Fibroblast of lung (primary cell): Measurements from ENCODE around the gene SLC20A1.

Source experiments
- EZH2 ChIP-seq: IDR thresholded peaks from 2 replicates; pipeline ENCODE4 v1.5.1; 2012; ENCODE audit warnings: low read length, control low read depth, mild to moderate bottlenecking; ENCODE audit errors: missing control alignments
- TF ChIP-seq, protein P1 (sequence below), 2 donors: IDR thresholded peaks in 1 of 2; conservative IDR thresholded peaks in 1 of 2; 1 replicate in 1 of 2; 2 replicates in 1 of 2; pipeline ENCODE4 v1.5.1; 2011 to 2012; ENCODE audit warnings: low read length in 2 of 2, control low read depth in 1 of 2, inconsistent platforms in 1 of 2, low read depth in 1 of 2, mild to moderate bottlenecking in 1 of 2

DNA sequence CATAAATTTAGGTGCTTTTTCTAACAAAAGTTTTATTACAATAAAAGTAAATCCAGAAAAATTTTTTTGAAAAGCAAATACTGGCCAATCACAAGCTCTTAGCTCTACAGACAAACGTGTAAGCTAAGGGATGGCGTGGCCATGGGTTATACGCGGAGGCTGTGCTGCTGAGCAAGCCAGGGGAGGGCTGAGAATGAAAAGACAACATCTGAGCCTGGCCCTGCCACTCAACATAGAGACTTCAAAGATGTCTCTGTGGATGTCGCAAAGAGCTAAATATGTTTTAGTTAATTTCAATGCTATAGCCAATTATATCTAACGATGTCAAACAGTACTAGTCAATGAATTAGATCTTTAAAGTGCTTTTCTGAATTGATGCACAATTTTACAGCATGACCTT, 41.8 kb downstream of the SLC20A1 start:
- no peak for TF ChIP-seq EZH2
- TF ChIP-seq, protein P1, sequence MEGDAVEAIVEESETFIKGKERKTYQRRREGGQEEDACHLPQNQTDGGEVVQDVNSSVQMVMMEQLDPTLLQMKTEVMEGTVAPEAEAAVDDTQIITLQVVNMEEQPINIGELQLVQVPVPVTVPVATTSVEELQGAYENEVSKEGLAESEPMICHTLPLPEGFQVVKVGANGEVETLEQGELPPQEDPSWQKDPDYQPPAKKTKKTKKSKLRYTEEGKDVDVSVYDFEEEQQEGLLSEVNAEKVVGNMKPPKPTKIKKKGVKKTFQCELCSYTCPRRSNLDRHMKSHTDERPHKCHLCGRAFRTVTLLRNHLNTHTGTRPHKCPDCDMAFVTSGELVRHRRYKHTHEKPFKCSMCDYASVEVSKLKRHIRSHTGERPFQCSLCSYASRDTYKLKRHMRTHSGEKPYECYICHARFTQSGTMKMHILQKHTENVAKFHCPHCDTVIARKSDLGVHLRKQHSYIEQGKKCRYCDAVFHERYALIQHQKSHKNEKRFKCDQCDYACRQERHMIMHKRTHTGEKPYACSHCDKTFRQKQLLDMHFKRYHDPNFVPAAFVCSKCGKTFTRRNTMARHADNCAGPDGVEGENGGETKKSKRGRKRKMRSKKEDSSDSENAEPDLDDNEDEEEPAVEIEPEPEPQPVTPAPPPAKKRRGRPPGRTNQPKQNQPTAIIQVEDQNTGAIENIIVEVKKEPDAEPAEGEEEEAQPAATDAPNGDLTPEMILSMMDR (conservative IDR thresholded peaks at IDR 0.05 in 1 of 2, IDR thresholded peaks at IDR 0.05 in 1 of 2; ENCODE audit: low read depth in 1 of 2, low read length in 2 of 2) = no peak
